RKO (cell line): ENCODE measurements around the gene SLC9A3.

Experiments used
- DNase-seq: peaks from one replicate; pipeline ENCODE4 v3.0.0-alpha.2; 2016; ENCODE audit warnings: low spot score

The SLC9A3 gene

DNA sequence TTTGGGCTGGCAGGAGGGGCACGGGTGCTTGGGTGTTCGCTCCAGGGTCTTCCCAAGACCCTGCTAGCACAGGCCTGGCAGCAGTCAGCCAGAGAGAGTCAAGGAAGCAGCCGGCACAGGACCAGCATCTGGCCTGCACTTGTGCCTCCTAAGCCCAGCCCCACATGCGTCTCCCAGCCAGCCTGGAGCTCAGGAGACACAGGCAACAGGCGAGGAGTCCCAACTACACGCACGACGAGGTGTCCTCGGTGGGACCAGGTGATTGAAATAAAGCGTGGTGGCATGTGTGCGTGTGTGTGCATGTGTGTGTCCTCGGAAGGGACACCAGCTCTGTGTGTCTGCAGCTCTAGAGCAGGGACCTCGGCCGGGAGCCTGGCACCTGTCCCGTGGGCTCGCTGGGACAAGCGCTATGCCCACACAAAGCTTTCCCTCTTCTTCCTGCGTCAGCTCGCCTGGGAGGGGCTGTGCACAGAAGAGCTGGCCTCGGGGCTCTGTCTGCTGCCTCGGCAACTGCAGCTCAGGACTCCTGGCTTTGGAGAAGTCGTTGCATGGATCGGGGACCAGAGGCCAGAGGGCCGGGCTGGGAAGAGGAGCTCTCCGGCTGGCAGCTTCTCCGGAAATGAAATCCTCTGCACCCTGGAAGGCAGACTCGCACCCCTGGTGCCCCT, 14.7 kb upstream of the SLC9A3 start:
- DNase-seq = no peak

DNA sequence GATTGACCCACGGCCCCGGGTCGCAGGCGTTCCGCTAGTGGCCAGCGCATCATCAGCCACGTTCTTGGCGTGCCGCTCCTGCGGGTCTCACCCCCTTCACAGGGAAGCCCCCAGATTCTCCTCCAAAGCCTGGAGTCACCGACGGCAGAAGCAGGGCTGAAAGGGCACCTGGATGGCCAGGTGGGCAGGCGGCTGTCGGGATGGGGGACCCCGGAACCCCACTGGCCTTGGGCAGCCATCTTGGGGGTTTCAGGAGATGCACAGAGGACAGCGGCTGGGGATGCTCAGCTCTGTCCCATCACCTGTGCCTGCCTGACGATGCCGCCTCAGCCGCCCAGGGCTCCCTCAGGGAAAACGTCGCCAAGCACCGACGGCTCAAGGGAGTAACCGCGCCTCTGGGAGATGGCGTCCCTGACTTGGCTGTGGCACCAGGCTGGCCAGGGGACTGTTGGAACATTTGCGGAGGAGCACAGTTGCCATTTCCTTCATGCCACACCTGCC, 14.1 kb upstream of the SLC9A3 start:
- no peak for DNase-seq

- no peak for DNase-seq
Measured at GRCh38 chr5:537621-538071, 13.4 kb upstream of the SLC9A3 start.

DNA sequence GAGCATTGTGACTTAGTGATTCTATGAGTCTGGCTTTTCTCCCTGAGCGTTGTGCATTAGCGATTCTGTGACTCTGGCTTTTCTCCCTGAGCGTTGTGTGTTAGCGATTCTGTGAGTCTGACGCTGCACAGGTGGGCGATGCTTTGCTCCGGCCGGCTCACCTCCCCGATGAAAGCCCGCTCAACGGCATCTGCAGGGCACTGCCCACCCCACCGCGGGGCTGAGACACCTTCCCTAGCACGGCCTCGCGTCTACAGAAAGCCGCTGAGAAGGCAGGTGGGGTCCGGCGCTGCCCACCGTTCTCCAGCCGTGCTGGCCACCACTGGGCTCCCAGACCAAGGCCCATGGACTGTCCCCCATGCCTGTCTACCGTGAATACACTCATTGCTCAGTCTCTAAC, 12.8 kb upstream of the SLC9A3 start:
- no peak for DNase-seq

DNA sequence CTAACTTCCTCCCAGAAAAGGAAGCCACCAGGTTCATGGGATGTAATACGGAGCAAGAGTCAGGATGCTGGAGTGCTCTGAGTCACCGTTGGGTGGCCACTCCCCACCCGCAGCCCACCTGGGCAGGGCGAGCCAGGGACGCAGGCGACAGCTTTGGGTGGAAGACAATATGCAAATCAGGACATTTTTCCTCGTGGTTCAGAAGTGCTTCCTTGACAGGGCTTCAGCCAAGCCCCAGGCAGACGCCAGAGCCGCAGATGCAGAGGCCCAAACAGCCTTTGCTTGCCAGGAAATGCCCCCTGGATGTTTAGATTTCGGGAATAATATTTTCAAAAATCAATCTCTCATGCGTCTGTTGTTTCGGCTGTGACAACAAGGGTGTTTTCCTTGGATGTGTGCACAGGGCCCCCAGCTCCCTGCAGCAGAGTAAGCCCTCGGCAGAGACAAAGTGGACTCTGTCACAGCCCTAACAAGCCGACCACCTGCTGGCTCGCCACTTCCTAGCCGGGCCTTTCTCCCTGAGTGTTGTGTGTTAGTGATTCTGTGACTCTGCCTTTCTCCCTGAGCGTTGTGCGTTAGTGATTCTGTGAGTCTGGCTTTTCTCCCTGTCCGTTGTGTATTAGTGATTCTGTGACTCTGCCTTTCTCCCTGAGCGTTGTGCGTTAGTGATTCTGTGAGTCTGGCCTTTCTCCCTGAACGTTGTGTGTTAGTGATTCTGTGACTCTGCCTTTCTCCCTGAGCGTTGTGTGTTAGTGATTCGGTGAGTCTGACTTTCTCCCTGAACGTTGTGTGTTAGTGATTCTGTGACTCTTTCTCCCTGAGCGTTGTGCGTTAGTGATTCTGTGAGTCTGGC, 11.8 kb upstream of the SLC9A3 start:
- no peak for DNase-seq

GRCh38 chr5:534743-535671, 10.8 kb upstream of the SLC9A3 start:
- DNase-seq = no peak

GRCh38 chr5:533955-534742, 9.9 kb upstream of the SLC9A3 start:
- no peak for DNase-seq

DNA sequence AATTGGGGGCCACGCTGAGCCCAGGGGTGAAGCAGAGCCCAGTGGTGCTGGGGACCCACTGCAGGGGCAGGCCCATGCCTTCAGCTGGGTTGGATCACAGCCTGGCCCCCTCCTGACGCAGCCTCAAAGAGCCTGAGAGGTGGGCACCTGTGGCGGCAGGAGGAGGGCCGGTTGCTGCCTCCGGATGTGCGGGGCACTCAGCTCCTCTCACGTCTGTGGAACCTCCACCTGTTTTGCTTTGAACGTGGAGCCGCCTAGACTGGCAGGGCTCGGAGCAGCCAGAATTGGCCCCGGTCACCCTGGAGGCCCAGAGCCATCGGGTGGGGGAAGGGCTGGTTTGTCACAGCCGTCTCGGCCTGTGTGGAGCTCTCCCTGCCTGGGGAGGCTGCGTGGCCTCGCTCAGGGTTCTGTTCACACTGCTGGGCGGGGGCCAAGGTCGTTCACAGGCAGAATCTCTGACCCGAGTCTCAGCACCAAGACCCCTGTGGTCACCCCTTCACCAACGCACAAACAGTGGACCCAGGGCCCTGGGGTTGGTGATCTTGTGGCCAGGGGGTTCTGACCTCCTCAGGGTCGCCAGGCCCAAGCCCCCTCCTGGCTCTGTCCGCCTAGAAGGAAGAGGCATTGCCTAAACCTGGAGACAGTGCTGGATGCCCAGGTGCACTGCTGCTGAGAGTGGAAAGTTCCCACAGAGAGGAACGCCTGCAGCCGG, 9.2 kb upstream of the SLC9A3 start:
- no peak for DNase-seq

DNA sequence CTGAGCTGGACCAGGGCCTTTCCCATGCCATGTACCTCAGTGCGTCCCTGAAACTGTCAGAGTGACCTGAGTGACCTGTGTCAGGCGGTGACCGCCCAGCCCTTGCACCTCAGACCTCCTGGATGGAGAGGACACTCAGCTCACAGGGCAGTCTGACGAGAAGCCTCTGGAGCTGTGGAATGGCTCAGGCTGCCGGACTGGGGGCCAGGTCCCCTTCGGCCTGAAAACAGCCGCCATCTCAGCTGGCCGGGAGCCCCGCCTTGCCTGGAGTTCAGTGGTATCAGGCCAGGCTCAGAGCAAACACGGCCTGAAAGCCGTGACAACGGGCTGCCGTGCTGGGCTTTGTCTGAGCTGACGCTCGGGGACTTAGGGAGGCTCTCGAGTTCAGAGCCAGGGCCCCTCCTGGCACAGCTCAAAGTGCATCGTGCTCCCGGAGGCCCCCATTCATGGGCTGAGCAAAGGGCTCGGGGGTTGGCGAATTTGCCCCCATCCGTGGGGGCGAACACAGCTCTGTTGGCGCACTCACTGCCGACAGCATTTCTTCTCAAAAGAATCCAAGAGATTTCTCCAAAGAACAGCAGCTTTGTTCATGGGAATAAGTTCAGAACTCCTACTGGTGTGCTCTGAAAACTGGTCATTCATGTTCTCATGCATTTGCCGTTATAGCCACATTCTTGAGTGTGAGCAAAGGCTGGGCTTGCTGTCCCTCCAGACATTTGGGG, 8.4 kb upstream of the SLC9A3 start:
- no peak for DNase-seq

GRCh38 chr5:531749-532315, 7.6 kb upstream of the SLC9A3 start:
- DNase-seq = no peak

- no peak for DNase-seq
Measured at GRCh38 chr5:531101-531748, 7.0 kb upstream of the SLC9A3 start.

DNA sequence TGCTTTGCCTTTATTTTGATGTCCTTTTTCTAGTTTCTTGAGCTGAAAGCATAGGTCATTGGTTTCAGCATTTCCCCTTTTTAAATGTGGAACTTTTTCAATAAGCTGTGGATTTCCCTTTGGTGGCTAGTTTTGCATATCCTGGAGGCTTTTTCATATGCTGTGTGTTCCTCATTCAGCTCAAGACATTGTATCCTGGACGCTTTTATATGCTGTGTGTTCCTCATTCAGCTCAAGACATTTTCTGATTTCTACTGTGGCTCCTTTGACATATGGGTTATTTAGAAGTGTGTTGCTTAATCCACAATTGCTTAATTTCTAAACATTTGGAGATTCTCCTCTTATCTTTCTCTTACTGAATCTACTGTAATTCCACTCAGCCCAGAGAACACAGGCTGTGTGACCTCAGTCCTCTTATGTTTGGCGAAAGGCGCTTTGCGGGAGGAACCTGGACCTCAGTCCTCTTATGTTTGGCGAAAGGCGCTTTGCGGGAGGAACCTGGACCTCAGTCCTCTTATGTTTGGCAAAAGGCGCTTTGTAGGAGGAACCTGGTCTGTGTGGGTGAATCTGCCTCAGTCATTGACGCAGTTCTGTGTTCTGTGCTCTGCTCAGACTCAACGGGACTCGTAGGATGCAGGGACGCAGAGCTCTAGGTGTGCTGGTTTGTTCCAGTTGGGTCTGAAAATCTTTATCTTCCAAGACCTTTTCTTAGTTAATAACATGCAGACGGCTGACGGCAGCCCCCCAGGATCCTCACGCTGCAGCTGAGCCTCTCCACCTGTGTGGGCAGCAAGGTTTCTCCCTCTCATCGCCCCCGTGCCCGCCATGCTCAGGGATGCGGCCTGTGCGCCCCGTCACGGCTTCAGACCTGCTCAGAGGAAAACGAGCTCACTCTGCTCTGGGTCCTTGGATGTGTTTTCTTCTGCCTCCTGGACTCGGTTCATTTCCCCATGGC, 6.0 kb upstream of the SLC9A3 start:
- no peak for DNase-seq

- DNase-seq = no peak
Measured at GRCh38 chr5:528629-529511, 4.6 kb upstream of the SLC9A3 start.

- DNase-seq = no peak
Measured at GRCh38 chr5:527646-528628, 3.7 kb upstream of the SLC9A3 start.

GRCh38 chr5:526456-527088, 2.3 kb upstream of the SLC9A3 start:
- no peak for DNase-seq
